ENCODE results near the gene GRM8. TPM values are rescaled to one million over a fixed set of nuclear protein-coding genes. Genes with fewer than 3 reads are reported as not detected.

The GRM8 gene
- total RNA-seq (0.22 TPM), polyA plus RNA-seq (ENCODE audit: insufficient read depth in 1 of 8, insufficient read length in 8 of 8, low replicate concordance in 1 of 8) (under 1 TPM in 7 of 8 donors, not detected in 1; 0.18 to 0.75 (median 0.30) TPM)
- long read RNA-seq, donor 1: 0 reads
- long read RNA-seq, donor 2: 0 reads
- long read RNA-seq, donor 3: 0 reads
- long read RNA-seq, donor 4: 0 reads
- long read RNA-seq, donor 5: 0 reads
- long read RNA-seq, donor 6: 0 reads
- long read RNA-seq, donor 7: 0 reads
- long read RNA-seq, donor 8: 0 reads
- long read RNA-seq, donor 9: 0 reads
- long read RNA-seq, donor 10: 0 reads
- long read RNA-seq, donor 11: 0 reads

DNA sequence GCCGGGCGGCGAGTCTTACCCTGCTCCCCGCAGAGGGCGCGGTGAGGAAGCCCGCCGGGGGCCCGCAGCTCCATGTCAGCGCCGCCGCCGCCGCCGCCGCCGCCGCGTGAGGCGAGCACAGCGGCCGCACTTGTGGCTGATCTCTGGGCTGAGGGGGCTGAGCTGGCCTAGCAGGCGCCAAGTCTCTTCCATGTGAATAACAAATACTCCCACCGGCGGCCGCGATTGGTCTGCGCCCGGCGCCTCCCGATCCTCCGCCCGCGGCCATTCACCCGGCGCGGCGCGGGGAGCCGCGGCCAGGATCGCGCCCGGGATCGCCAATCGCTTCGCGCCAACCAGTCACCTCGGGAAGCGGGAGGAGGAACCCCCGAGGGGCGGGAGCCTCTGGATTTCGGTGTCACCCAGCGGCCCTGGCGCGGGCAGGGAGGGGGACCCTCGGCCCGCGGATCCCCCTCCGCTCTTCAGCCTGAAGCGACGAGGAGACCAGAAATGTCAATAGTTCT lies at the start of gene GRM8:
Gene GRM8, minus strand, starts transcription at position 164 of the 503 bp plus-strand sequence.
- H3K9me3 ChIP-seq (replicated peaks; ENCODE audit: control insufficient read depth, low read depth, low read length): no peaks in the 10 kb centered on the region
- H3K27me3 ChIP-seq (ENCODE audit: control insufficient read depth, insufficient read depth, low read length): peaks cover 75% of the 10 kb centered on the region
- no peak within 1 kb of the TSS for H3K27ac ChIP-seq (ENCODE audit: low read length)
- WGBS (ENCODE audit: insufficient coverage): under 1% methylated on average over 50 of the region's 62 CpGs
- H3K4me3 ChIP-seq (ENCODE audit: low read length): peak within 1 kb of the TSS; percentile 65
- H3K36me3 ChIP-seq (ENCODE audit: control insufficient read depth, insufficient read depth, low read length): no peaks in the 10 kb centered on the region
- DNase-seq: peak; percentile 65
- peaks cover 18% of the 10 kb centered on the region for H3K4me1 ChIP-seq (ENCODE audit: control insufficient read depth, insufficient read depth, low read length)

DNA sequence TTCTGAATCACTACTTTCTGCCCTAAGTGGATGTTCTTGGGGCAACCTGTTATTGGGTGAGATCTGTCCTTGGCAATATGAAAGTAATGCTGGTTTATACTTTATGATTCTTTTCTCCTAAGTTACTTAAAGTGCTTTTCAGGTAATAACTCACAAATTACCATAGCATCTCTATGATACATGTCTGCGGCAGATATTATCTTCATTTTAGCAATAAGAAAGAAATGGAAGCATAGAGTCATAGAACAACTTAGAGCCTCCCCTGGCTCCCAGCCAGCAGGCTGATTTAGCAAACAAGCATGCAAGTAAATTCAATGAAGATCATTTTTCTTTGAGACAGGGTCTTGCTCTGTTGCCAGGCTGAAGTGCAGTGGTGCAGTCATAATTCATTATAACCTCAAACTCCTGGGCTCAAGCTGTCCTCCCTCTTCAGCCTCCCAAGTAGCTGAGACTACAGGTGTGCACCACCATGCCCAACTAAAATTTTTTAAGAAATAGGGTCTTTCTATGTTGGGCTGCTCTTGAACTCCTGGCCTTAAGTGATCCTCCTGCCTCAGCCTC lies 38.1 kb upstream of the GRM8 start:
- Histone ChIP-seq H3K4me3 (ENCODE audit: low read length) (no peak overlapping the region), H3K9me3 (replicated peaks; ENCODE audit: control insufficient read depth, low read depth, low read length) (no peaks in the 10 kb centered on the region), H3K4me1 (ENCODE audit: control insufficient read depth, insufficient read depth, low read length) (no peaks in the 10 kb centered on the region), H3K27me3 (ENCODE audit: control insufficient read depth, insufficient read depth, low read length) (no peaks in the 10 kb centered on the region), H3K36me3 (ENCODE audit: control insufficient read depth, insufficient read depth, low read length) (no peaks in the 10 kb centered on the region), H3K27ac (ENCODE audit: low read length) (no peak overlapping the region)
- WGBS (ENCODE audit: insufficient coverage): no CpG with 5 or more reads among the region's 1 CpG
- DNase-seq: peak; percentile 2

DNA sequence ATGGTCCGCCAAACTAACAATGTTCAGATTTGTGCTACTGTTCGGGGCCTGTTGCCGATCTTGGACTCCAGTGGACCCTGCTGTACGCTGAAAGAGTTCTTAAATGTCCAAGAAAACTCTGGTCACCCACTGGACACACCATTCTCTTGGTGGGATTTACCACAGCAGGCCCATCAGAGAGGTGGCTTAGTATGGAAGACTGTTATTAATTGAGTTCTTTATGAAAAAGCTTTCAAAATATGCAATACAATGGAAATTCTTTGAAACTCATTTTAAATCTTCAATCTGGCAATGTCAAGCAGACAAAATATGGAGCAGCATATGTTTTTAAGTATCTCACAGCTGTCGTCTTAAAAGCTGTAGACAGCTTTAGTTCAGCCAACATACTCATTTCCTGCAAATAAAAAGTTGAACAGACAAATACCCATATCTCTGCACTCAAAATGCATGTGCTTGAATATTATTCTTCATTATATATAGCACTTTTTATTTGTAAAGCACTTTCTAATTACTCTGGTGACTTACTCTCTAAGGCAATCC lies 37.4 kb upstream of the GRM8 start:
- Histone ChIP-seq H3K9me3 (replicated peaks; ENCODE audit: control insufficient read depth, low read depth, low read length) (no peaks in the 10 kb centered on the region), H3K27ac (ENCODE audit: low read length) (no peak overlapping the region), H3K4me3 (ENCODE audit: low read length) (no peak overlapping the region), H3K4me1 (ENCODE audit: control insufficient read depth, insufficient read depth, low read length) (no peaks in the 10 kb centered on the region), H3K36me3 (ENCODE audit: control insufficient read depth, insufficient read depth, low read length) (no peaks in the 10 kb centered on the region), H3K27me3 (ENCODE audit: control insufficient read depth, insufficient read depth, low read length) (no peaks in the 10 kb centered on the region)
- DNase-seq: peak; percentile 25
- WGBS (ENCODE audit: insufficient coverage): 46% methylated on average over 3 of the region's 5 CpGs

DNA sequence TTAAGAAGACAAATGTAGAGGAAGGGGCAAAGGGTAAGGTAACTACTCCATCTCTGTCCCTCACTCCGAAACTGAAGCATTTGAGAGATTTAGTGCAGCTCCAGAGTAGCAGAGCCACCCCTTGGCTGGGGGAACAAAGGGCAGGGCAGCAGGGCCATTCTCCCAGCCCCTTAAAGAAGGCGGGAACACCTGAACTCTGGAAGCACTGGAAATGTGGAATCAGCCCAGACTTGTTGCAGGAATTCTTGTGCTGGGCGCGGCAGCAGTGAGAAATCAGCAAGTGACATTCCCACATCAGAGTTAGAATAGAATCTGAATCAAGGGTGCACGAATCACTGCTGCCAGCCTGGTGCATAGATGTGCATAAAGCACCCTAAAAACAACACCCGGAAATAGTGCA lies 34.4 kb upstream of the GRM8 start:
- H3K27ac ChIP-seq (ENCODE audit: low read length): no peak overlapping the region
- no peaks in the 10 kb centered on the region for H3K9me3 ChIP-seq (replicated peaks; ENCODE audit: control insufficient read depth, low read depth, low read length)
- H3K4me3 ChIP-seq (ENCODE audit: low read length): no peak overlapping the region
- H3K36me3 ChIP-seq (ENCODE audit: control insufficient read depth, insufficient read depth, low read length): no peaks in the 10 kb centered on the region
- no peaks in the 10 kb centered on the region for H3K27me3 ChIP-seq (ENCODE audit: control insufficient read depth, insufficient read depth, low read length)
- H3K4me1 ChIP-seq (ENCODE audit: control insufficient read depth, insufficient read depth, low read length): no peaks in the 10 kb centered on the region
- no peak for DNase-seq
- 78% methylated on average over 3 of the region's 6 CpGs for WGBS (ENCODE audit: insufficient coverage)

DNA sequence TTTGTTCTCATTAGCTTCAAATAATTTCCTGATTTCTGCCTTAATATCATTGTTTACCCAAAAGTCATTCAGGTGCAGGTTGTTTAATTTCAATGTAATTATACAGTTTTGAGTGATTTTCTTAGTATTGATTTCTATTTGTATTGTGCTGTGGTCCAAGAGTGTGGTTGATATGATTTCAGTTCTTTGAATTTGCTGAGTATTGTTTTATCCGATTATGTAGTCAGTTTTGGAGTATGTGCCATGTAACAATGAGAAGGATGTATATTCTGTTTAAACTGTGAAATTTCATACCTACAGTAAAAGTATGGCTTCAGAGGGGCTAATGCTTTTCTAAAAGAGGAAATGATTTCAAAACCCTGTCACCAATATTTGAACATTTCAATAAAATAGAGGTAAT lies 17.4 kb upstream of the GRM8 start:
- no peak overlapping the region for H3K27ac ChIP-seq (ENCODE audit: low read length)
- H3K36me3 ChIP-seq (ENCODE audit: control insufficient read depth, insufficient read depth, low read length): no peaks in the 10 kb centered on the region
- no peak overlapping the region for H3K4me3 ChIP-seq (ENCODE audit: low read length)
- H3K4me1 ChIP-seq (ENCODE audit: control insufficient read depth, insufficient read depth, low read length): no peaks in the 10 kb centered on the region
- DNase-seq: no peak
- H3K9me3 ChIP-seq (replicated peaks; ENCODE audit: control insufficient read depth, low read depth, low read length): no peaks in the 10 kb centered on the region
- no peaks in the 10 kb centered on the region for H3K27me3 ChIP-seq (ENCODE audit: control insufficient read depth, insufficient read depth, low read length)
- no CpG with 5 or more reads among the region's 1 CpG for WGBS (ENCODE audit: insufficient coverage)

DNA sequence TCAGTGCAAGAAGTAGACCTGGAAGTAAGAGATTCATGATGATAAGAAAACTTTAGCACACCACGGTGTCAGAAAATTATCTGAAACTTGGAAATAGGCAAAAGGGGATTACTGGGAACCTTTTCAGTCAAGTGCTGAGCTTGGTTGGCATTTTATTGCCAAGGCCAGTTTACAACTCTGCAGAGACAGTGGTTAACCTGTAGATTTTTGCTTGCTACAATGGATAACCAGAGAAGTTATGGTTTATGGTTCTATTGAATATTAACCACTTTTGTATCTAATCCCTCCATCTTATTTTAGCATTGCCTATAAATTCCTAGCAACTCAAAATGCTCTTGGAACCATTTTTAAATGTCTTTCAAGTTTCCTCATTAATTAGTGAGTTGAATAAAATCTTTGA lies 13.3 kb upstream of the GRM8 start:
- H3K27me3 ChIP-seq (ENCODE audit: control insufficient read depth, insufficient read depth, low read length): peaks cover 2% of the 10 kb centered on the region
- WGBS (ENCODE audit: insufficient coverage): 83% methylated on average over 1 of the region's 1 CpG

DNA sequence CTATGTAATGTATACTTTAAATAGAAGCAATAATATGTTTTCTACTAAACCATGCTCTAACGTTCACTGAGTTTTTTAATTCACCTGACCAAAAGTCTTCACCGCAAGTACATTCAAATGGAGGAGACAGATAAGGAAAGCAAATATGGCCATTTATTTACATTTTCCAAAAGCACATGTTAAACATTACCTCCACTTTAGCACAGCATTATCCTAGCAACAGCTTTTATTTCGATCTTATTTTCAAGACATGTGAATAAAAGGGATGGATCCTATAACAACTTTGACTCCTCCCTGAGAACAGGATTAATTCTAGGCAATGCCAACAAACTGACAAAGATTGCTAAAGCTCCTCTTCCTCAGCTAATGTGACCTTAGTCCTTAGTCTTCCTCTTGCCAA lies 11.5 kb upstream of the GRM8 start:
- DNase-seq: no peak
- no peaks in the 10 kb centered on the region for H3K36me3 ChIP-seq (ENCODE audit: control insufficient read depth, insufficient read depth, low read length)
- H3K9me3 ChIP-seq (replicated peaks; ENCODE audit: control insufficient read depth, low read depth, low read length): no peaks in the 10 kb centered on the region
- H3K27me3 ChIP-seq (ENCODE audit: control insufficient read depth, insufficient read depth, low read length): peaks cover 2% of the 10 kb centered on the region
- no peaks in the 10 kb centered on the region for H3K4me1 ChIP-seq (ENCODE audit: control insufficient read depth, insufficient read depth, low read length)
- no peak overlapping the region for H3K4me3 ChIP-seq (ENCODE audit: low read length)
- no CpG with 5 or more reads among the region's 3 CpGs for WGBS (ENCODE audit: insufficient coverage)
- H3K27ac ChIP-seq (ENCODE audit: low read length): no peak overlapping the region

More for the DNA sequence above, 13.3 kb upstream of the GRM8 start:
- no peak for DNase-seq
- H3K36me3 ChIP-seq (ENCODE audit: control insufficient read depth, insufficient read depth, low read length): no peaks in the 10 kb centered on the region
- no peak overlapping the region for H3K27ac ChIP-seq (ENCODE audit: low read length)
- H3K9me3 ChIP-seq (replicated peaks; ENCODE audit: control insufficient read depth, low read depth, low read length): no peaks in the 10 kb centered on the region
- H3K4me3 ChIP-seq (ENCODE audit: low read length): no peak overlapping the region
- no peaks in the 10 kb centered on the region for H3K4me1 ChIP-seq (ENCODE audit: control insufficient read depth, insufficient read depth, low read length)

DNA sequence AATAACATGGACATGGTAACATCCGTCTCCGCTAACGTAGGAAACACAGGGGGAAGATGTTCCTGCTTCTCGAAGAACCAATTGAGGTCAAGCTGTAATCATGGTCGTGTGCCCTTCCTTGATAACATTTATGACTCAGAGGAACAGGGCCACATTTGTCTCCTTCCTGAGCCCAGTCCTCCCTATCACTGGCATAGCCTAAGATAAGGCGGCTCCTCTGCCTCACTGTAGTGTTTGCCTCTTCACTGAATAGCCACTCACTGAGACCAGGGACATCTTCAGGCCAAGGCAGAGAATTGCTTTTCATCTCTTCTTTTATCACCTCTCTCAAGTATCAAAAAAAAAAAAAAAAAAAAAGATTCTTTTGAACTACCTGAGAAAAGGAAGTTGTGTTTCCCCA lies 5.4 kb upstream of the GRM8 start:
- Histone ChIP-seq H3K4me3 (ENCODE audit: low read length) (no peak overlapping the region), H3K9me3 (replicated peaks; ENCODE audit: control insufficient read depth, low read depth, low read length) (no peaks in the 10 kb centered on the region), H3K36me3 (ENCODE audit: control insufficient read depth, insufficient read depth, low read length) (no peaks in the 10 kb centered on the region), H3K27me3 (ENCODE audit: control insufficient read depth, insufficient read depth, low read length) (peaks cover 32% of the 10 kb centered on the region), H3K4me1 (ENCODE audit: control insufficient read depth, insufficient read depth, low read length) (peaks cover 2% of the 10 kb centered on the region), H3K27ac (ENCODE audit: low read length) (no peak overlapping the region)
- DNase-seq: no peak
- 57% methylated on average over 3 of the region's 6 CpGs for WGBS (ENCODE audit: insufficient coverage)

DNA sequence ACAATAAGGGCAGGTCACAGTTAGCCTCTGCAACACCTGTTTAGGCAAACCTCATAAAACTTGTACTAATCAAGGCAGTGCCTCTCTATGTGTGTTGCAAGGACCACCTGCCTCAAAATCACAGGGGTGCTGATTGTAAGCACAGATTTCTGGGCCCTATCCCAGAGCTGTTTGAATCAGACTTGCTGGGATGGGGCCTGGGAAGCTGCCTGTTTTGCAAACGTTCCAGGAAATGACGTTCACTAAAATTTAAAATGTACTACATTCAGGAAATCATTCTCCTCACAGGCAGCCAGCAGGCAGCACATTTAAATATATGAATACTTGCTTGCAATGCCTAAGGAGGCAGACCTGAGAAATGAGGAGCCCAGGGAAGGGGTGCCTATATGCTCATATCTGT lies 4.3 kb upstream of the GRM8 start:
- Histone ChIP-seq H3K27ac (ENCODE audit: low read length) (no peak overlapping the region), H3K4me1 (ENCODE audit: control insufficient read depth, insufficient read depth, low read length) (peaks cover 7% of the 10 kb centered on the region), H3K27me3 (ENCODE audit: control insufficient read depth, insufficient read depth, low read length) (peaks cover 40% of the 10 kb centered on the region), H3K9me3 (replicated peaks; ENCODE audit: control insufficient read depth, low read depth, low read length) (no peaks in the 10 kb centered on the region), H3K4me3 (ENCODE audit: low read length) (no peak overlapping the region), H3K36me3 (ENCODE audit: control insufficient read depth, insufficient read depth, low read length) (no peaks in the 10 kb centered on the region)
- DNase-seq: no peak
- no CpG with 5 or more reads among the region's 2 CpGs for WGBS (ENCODE audit: insufficient coverage)

DNA sequence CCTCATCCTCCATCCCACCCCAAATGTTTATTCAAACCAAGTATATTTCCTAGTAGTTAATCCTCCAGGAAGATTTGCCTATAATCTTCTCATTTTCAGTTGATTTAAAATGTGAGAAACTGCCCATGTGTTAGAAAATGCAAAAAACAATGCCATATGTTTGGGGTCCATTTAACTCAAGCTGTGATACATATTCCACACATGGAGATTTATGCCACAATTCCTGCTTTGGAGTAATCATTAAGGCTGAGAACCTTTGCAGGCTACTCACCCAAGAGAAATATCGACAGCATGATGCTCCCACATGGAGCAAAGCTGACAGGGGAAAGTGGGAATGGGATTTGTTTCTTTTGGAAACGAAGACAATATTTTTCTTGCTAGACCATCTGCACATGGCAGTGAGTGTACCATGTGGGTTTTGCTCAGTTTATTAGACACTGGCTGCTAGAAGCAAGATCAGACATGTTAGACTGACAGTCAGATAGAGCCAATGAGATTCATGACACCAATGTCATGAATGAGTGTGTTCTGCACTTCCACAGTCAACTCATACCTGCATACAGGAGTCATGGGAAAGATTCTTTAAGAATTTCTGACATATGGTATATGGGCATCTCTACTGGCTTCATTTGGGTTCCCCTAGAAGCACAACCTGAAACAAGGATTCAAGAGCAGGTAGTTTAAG lies 3.4 kb upstream of the GRM8 start:
- Histone ChIP-seq H3K27me3 (ENCODE audit: control insufficient read depth, insufficient read depth, low read length) (peaks cover 47% of the 10 kb centered on the region), H3K36me3 (ENCODE audit: control insufficient read depth, insufficient read depth, low read length) (no peaks in the 10 kb centered on the region), H3K4me3 (ENCODE audit: low read length) (no peak overlapping the region), H3K9me3 (replicated peaks; ENCODE audit: control insufficient read depth, low read depth, low read length) (no peaks in the 10 kb centered on the region), H3K27ac (ENCODE audit: low read length) (no peak overlapping the region), H3K4me1 (ENCODE audit: control insufficient read depth, insufficient read depth, low read length) (peaks cover 16% of the 10 kb centered on the region)
- WGBS (ENCODE audit: insufficient coverage): 57% methylated on average over 1 of the region's 2 CpGs
- no peak for DNase-seq

Measured in muscle of leg (tissue), 16 donors.